GM23248 (cell line): Measurements from ENCODE around the gene PEAK3. TPM values are rescaled to one million over a fixed set of nuclear protein-coding genes. Genes with fewer than 3 reads are reported as not detected.

ENCODE experiments used
- DNase-seq: peaks from one replicate; pipeline ENCODE4 v3.0.0-alpha.2; 2015
- H2AFZ ChIP-seq: fragments of 200-600 bp; sonication (generic); 2 replicates; pipeline ENCODE4 v1.6.1; 2016; ENCODE audit warnings: antibody characterized with exemption
- H3F3A ChIP-seq: fragments of 200-600 bp; sonication (generic); 2 replicates; pipeline ENCODE4 v1.6.1; 2016; ENCODE audit warnings: mild to moderate bottlenecking, antibody characterized with exemption, mixed run types; ENCODE audit not compliant: insufficient read depth
- H3K27ac ChIP-seq: fragments of 200-600 bp; sonication (generic); 2 replicates; pipeline ENCODE4 v1.5.1; 2016; ENCODE audit warnings: mild to moderate bottlenecking
- H3K27me3 ChIP-seq: fragments of 200-600 bp; sonication (generic); replicated peaks from 2 replicates; pipeline ENCODE4 v1.6.1; 2016; ENCODE audit warnings: mild to moderate bottlenecking; ENCODE audit not compliant: insufficient read depth
- H3K36me3 ChIP-seq: fragments of 200-600 bp; sonication (generic); 2 replicates; pipeline ENCODE4 v1.6.1; 2016; ENCODE audit warnings: low read depth, mild to moderate bottlenecking
- H3K4me1 ChIP-seq: fragments of 200-600 bp; sonication (generic); 2 replicates; pipeline ENCODE4 v1.6.1; 2016; ENCODE audit warnings: mild to moderate bottlenecking; ENCODE audit not compliant: insufficient read depth
- H3K4me2 ChIP-seq: fragments of 200-600 bp; sonication (generic); one replicate; pipeline ENCODE4 v1.6.1; 2016; ENCODE audit warnings: mild to moderate bottlenecking; ENCODE audit not compliant: unreplicated experiment
- H3K4me3 ChIP-seq: fragments of 200-600 bp; sonication (generic); 2 replicates; pipeline ENCODE4 v1.5.1; 2016; ENCODE audit warnings: mild to moderate bottlenecking
- H3K79me2 ChIP-seq: fragments of 200-600 bp; sonication (generic); 2 replicates; pipeline ENCODE4 v1.6.1; 2016; ENCODE audit warnings: mild to moderate bottlenecking; ENCODE audit not compliant: insufficient read depth
- H3K9ac ChIP-seq: fragments of 200-600 bp; sonication (generic); 2 replicates; pipeline ENCODE4 v1.6.1; 2016; ENCODE audit warnings: mild to moderate bottlenecking
- H3K9me2 ChIP-seq: fragments of 200-600 bp; sonication (generic); 2 replicates; pipeline ENCODE4 v1.6.1; 2016; ENCODE audit warnings: mixed run types, mild to moderate bottlenecking, moderate library complexity; ENCODE audit not compliant: insufficient read depth
- H3K9me3 ChIP-seq: fragments of 200-600 bp; sonication (generic); one replicate; pipeline ENCODE4 v1.6.1; 2017; ENCODE audit warnings: low read depth
- H4K20me1 ChIP-seq: fragments of 200-600 bp; sonication (generic); 2 replicates; pipeline ENCODE4 v1.6.0; 2016; ENCODE audit not compliant: insufficient read depth
- EZH2 ChIP-seq: fragments of 200-600 bp; sonication (generic); IDR thresholded peaks from 2 replicates; pipeline ENCODE4 v1.6.1; 2018; ENCODE audit warnings: antibody characterized with exemption, mild to moderate bottlenecking; ENCODE audit not compliant: insufficient read depth, poor library complexity, severe bottlenecking
- EZH2phosphoT487 ChIP-seq: fragments of 200-600 bp; sonication (generic); IDR thresholded peaks from 2 replicates; pipeline ENCODE4 v1.6.1; 2018; ENCODE audit warnings: antibody characterized with exemption, moderate library complexity, mild to moderate bottlenecking, low read depth; ENCODE audit not compliant: insufficient read depth
- WGBS, 2 experiments: methylation state at CpG; one replicate each; pipeline ENCODE4 v1.1.6; 2015 to 2017; ENCODE audit warnings: low lambda C conversion rate in 2 of 2, low coverage in 1 of 2; ENCODE audit errors: missing lambda C conversion rate in 2 of 2; 5-methylcytosine and 5-hydroxymethylcytosine counted together
- in situ Hi-C: fragments of 300-500 bp; cut with MboI; formaldehyde crosslinking; loops from 2 replicates; pipeline ENCODE4 v1.15.0; 2020
- polyA plus RNA-seq: library from polyadenylated mRNA; unstranded; fragments of >200 nt; fragmentation: Nextera tagmentation; extraction: Ambion mirVana; gene quantifications from 2 replicates; pipeline ENCODE4 v1.2.1, GENCODE V29; 2016
- total RNA-seq: library from RNA; depleted of rRNA; stranded (reverse); fragments of >200 nt; shearing (Covaris generic); gene quantifications from 2 replicates; pipeline ENCODE4 v1.2.3, GENCODE V29; 2014

The PEAK3 gene
- total and polyA plus RNA-seq, 2 experiments from 2014 or later = not detected

- Histone ChIP-seq H4K20me1 (no peaks in the 10 kb centered on the region), H3K9ac (peak overlapping the region; percentile 92), H3K4me2 (peak overlapping the region; percentile 96), H3K79me2 (peaks cover 93% of the 10 kb centered on the region), H2AFZ (peak overlapping the region; percentile 92; the same call in 1 of the 2 replicates), H3K36me3 (no peaks in the 10 kb centered on the region), H3K4me1 (peaks cover 6% of the 10 kb centered on the region; the same call in 1 of the 2 replicates), H3K27me3 (no peaks in the 10 kb centered on the region), H3F3A (no peaks in the 10 kb centered on the region), H3K9me3 (no peaks in the 10 kb centered on the region), H3K9me2 (no peaks in the 10 kb centered on the region), H3K4me3 (peak overlapping the region; percentile 95), H3K27ac (peak overlapping the region; percentile 77)
- DNase-seq = peak; percentile 45
- in situ Hi-C loops = no loop called here
- 3 to 4% methylated on average over 8 to 16 of the region's 16 CpGs for WGBS, 2 experiments
- TF ChIP-seq EZH2 (no peak), EZH2phosphoT487 (no peak)
These were observed 47.1 kb upstream of the PEAK3 start for GRCh38 chr19:2329149-2329478.

GRCh38 chr19:2328401-2329148, 46.6 kb upstream of the PEAK3 start, which contains the start of the genes LSM7 and SPPL2B:
LSM7 (minus strand) TSS chr19:2328586; CDS start chr19:2328566, 20 bp downstream.
SPPL2B (plus strand) TSS chr19:2328684; CDS start chr19:2328710, 26 bp downstream.
- Histone ChIP-seq H3K9me2 (no peaks in the 10 kb centered on the region), H3K36me3 (no peaks in the 10 kb centered on the region), H3K9ac (peak within 1 kb of the TSS; percentile 92), H3K4me1 (peaks cover 6% of the 10 kb centered on the region; the same call in 1 of the 2 replicates), H4K20me1 (no peaks in the 10 kb centered on the region), H3K79me2 (peaks cover 88% of the 10 kb centered on the region), H3K4me3 (peak within 1 kb of the TSS; percentile 95), H3K4me2 (peak within 1 kb of the TSS; percentile 96), H2AFZ (peak within 1 kb of the TSS; percentile 92), H3K27me3 (no peaks in the 10 kb centered on the region), H3K27ac (peak within 1 kb of the TSS; percentile 77), H3F3A (no peaks in the 10 kb centered on the region), H3K9me3 (no peaks in the 10 kb centered on the region)
- WGBS, 2 experiments = 1% methylated on average over 71 to 79 of the region's 89 CpGs
- in situ Hi-C loops = no loop called here
- no peak for TF ChIP-seq EZH2phosphoT487
- TF ChIP-seq EZH2 = no peak
- peak; percentile 96 for DNase-seq

- H3K27me3 ChIP-seq = no peaks in the 10 kb centered on the region
- peaks cover 82% of the 10 kb centered on the region for H3K79me2 ChIP-seq
- peak overlapping the region; percentile 77 for H3K27ac ChIP-seq
- WGBS, 2 experiments = 1 to 2% methylated on average over 18 of the region's 18 CpGs
- H3K4me1 ChIP-seq = peaks cover 6% of the 10 kb centered on the region; the same call in 1 of the 2 replicates
- H3K4me3 ChIP-seq = peak overlapping the region; percentile 95
- peak overlapping the region; percentile 92 for H3K9ac ChIP-seq
- no peaks in the 10 kb centered on the region for H4K20me1 ChIP-seq
- no peaks in the 10 kb centered on the region for H3K9me2 ChIP-seq
- in situ Hi-C loops = no loop called here
- TF ChIP-seq EZH2 (no peak), EZH2phosphoT487 (no peak)
- DNase-seq = peak; percentile 76
- H3K9me3 ChIP-seq = no peaks in the 10 kb centered on the region
- no peaks in the 10 kb centered on the region for H3F3A ChIP-seq
- H3K36me3 ChIP-seq = no peaks in the 10 kb centered on the region
- peak overlapping the region; percentile 78 for H3K4me2 ChIP-seq
- peak overlapping the region; percentile 92 for H2AFZ ChIP-seq
These were observed 45.9 kb upstream of the PEAK3 start for GRCh38 chr19:2327773-2328400.

- H4K20me1 ChIP-seq = no peaks in the 10 kb centered on the region
- TF ChIP-seq EZH2phosphoT487 (no peak), EZH2 (no peak)
- H3K4me2 ChIP-seq = peak overlapping the region; percentile 78
- no peak overlapping the region for H2AFZ ChIP-seq
- DNase-seq = peak; percentile 20
- peaks cover 6% of the 10 kb centered on the region; the same call in 1 of the 2 replicates for H3K4me1 ChIP-seq
- no peaks in the 10 kb centered on the region for H3F3A ChIP-seq
- no peaks in the 10 kb centered on the region for H3K9me3 ChIP-seq
- peaks cover 72% of the 10 kb centered on the region for H3K79me2 ChIP-seq
- peak overlapping the region; percentile 95 for H3K4me3 ChIP-seq
- 92 to 93% methylated on average over 16 of the region's 16 CpGs for WGBS, 2 experiments
- in situ Hi-C loops = no loop called here
- H3K9me2 ChIP-seq = no peaks in the 10 kb centered on the region
- no peaks in the 10 kb centered on the region for H3K36me3 ChIP-seq
- no peak overlapping the region; the same call in 1 of the 2 replicates for H3K27ac ChIP-seq
- peak overlapping the region; percentile 92 for H3K9ac ChIP-seq
- H3K27me3 ChIP-seq = no peaks in the 10 kb centered on the region
These were observed 44.9 kb upstream of the PEAK3 start for GRCh38 chr19:2326699-2327360.
